Fibroblast of lung (primary cell): Measurements from ENCODE around the gene CHD9. TPM values are rescaled to one million over a fixed set of nuclear protein-coding genes. Genes with fewer than 3 reads are reported as not detected.
"Not testable (repeated sequence)": the region's sequence is repeated elsewhere in the genome, so short reads cannot be mapped to it uniquely, and the experiment has no call there.

Experiments
- DNase-seq, 2 donors: peaks; one replicate each; pipeline versions ENCODE4 v3.0.0 to v3.0.0-alpha.2; 2010; ENCODE audit warnings: low read depth in 2 of 2
- H2AFZ ChIP-seq: 2 replicates; pipeline ENCODE4 v1.5.1; 2012; ENCODE audit warnings: low read length, control low read depth, inconsistent platforms
- H3K27ac ChIP-seq: 2 replicates; pipeline ENCODE4 v1.5.1; 2011; ENCODE audit warnings: low read length, control low read depth; ENCODE audit not compliant: insufficient read depth
- H3K27me3 ChIP-seq: 2 replicates; pipeline ENCODE4 v1.5.1; 2011; ENCODE audit warnings: mild to moderate bottlenecking, low read length; ENCODE audit not compliant: control insufficient read depth, insufficient read depth
- H3K36me3 ChIP-seq: 2 replicates; pipeline ENCODE4 v1.5.1; 2011; ENCODE audit warnings: low read length; ENCODE audit not compliant: control insufficient read depth, insufficient read depth
- H3K4me1 ChIP-seq: 2 replicates; pipeline ENCODE4 v1.5.1; 2011; ENCODE audit warnings: low read length; ENCODE audit not compliant: control insufficient read depth, insufficient read depth; ENCODE audit errors: extremely low read depth
- H3K4me2 ChIP-seq: 2 replicates; pipeline ENCODE4 v1.5.1; 2011; ENCODE audit warnings: low read length, control low read depth; ENCODE audit not compliant: insufficient read depth; ENCODE audit errors: extremely low read depth
- H3K4me3 ChIP-seq, 4 experiments: fragments of 200-600 bp in 1 of 4; sonication (generic) in 1 of 4; replicated peaks in 1 of 4; 2 replicates each; pipeline ENCODE4 v1.5.1; 2011 to 2016; ENCODE audit warnings: low read length in 4 of 4, low read depth in 3 of 4, mild to moderate bottlenecking in 3 of 4, control low read depth in 2 of 4, inconsistent platforms in 1 of 4, mixed read lengths in 1 of 4; ENCODE audit not compliant: insufficient read depth in 1 of 4; ENCODE audit errors: control extremely low read depth in 1 of 4
- H3K79me2 ChIP-seq: 2 replicates; pipeline ENCODE4 v1.5.1; 2012; ENCODE audit warnings: mild to moderate bottlenecking, low read length, inconsistent platforms; ENCODE audit not compliant: control insufficient read depth, insufficient read depth
- H3K9ac ChIP-seq: 2 replicates; pipeline ENCODE4 v1.5.1; 2011; ENCODE audit warnings: mild to moderate bottlenecking, low read length, control low read depth; ENCODE audit not compliant: insufficient read depth
- H3K9me3 ChIP-seq: 2 replicates; pipeline ENCODE4 v1.5.1; 2012; ENCODE audit warnings: low read depth, low read length; ENCODE audit not compliant: control insufficient read depth, insufficient read depth
- H4K20me1 ChIP-seq: 2 replicates; pipeline ENCODE4 v1.5.1; 2011; ENCODE audit warnings: low read length; ENCODE audit not compliant: control insufficient read depth, insufficient read depth; ENCODE audit errors: extremely low read depth
- EZH2 ChIP-seq: IDR thresholded peaks from 2 replicates; pipeline ENCODE4 v1.5.1; 2012; ENCODE audit warnings: low read length, control low read depth, mild to moderate bottlenecking; ENCODE audit errors: missing control alignments
- polyA plus RNA-seq, 2 donors: library from polyadenylated mRNA; depleted of rRNA in 1 of 2; stranded (reverse) in 1 of 2; unstranded in 1 of 2; fragments of >200 nt; gene quantifications; 2 replicates each; pipeline ENCODE4 v1.2.1, GENCODE V29; 2011 to 2012; ENCODE audit warnings: missing spikeins in 1 of 2
- total RNA-seq: library from RNA; depleted of rRNA; stranded (reverse); fragments of >200 nt; gene quantifications from 2 replicates; pipeline ENCODE4 v1.2.1, GENCODE V29; 2014
- TF ChIP-seq, protein P1 (sequence below), 2 donors: IDR thresholded peaks in 1 of 2; conservative IDR thresholded peaks in 1 of 2; 1 replicate in 1 of 2; 2 replicates in 1 of 2; pipeline ENCODE4 v1.5.1; 2011 to 2012; ENCODE audit warnings: low read length in 2 of 2, control low read depth in 1 of 2, inconsistent platforms in 1 of 2, low read depth in 1 of 2, mild to moderate bottlenecking in 1 of 2

Gene CHD9
- total and polyA plus RNA-seq, 2 donors (not counting 1 experiment from before 2014, with no cell fraction given), result 32.9 to 60.9 TPM

GRCh38 chr16:53266156-53266555, 211.4 kb downstream of the CHD9 start:
- Histone ChIP-seq H2AFZ (no peak overlapping the region), H3K9me3 (no peaks in the 10 kb centered on the region), H3K36me3 (peaks cover 8% of the 10 kb centered on the region), H3K4me1 (no peaks in the 10 kb centered on the region), H4K20me1 (no peaks in the 10 kb centered on the region), H3K79me2 (no peaks in the 10 kb centered on the region), H3K4me3 (no peak overlapping the region), H3K27ac (no peak overlapping the region), H3K4me2 (no peak overlapping the region), H3K27me3 (no peaks in the 10 kb centered on the region), H3K9ac (no peak overlapping the region)
- TF ChIP-seq, protein P1, sequence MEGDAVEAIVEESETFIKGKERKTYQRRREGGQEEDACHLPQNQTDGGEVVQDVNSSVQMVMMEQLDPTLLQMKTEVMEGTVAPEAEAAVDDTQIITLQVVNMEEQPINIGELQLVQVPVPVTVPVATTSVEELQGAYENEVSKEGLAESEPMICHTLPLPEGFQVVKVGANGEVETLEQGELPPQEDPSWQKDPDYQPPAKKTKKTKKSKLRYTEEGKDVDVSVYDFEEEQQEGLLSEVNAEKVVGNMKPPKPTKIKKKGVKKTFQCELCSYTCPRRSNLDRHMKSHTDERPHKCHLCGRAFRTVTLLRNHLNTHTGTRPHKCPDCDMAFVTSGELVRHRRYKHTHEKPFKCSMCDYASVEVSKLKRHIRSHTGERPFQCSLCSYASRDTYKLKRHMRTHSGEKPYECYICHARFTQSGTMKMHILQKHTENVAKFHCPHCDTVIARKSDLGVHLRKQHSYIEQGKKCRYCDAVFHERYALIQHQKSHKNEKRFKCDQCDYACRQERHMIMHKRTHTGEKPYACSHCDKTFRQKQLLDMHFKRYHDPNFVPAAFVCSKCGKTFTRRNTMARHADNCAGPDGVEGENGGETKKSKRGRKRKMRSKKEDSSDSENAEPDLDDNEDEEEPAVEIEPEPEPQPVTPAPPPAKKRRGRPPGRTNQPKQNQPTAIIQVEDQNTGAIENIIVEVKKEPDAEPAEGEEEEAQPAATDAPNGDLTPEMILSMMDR (conservative IDR thresholded peaks at IDR 0.05 in 1 of 2, IDR thresholded peaks at IDR 0.05 in 1 of 2; ENCODE audit: low read depth in 1 of 2, low read length in 2 of 2), result no peak
- no peak for TF ChIP-seq EZH2
- peak in 1 of 2 donors; percentile 3 for DNase-seq

DNA sequence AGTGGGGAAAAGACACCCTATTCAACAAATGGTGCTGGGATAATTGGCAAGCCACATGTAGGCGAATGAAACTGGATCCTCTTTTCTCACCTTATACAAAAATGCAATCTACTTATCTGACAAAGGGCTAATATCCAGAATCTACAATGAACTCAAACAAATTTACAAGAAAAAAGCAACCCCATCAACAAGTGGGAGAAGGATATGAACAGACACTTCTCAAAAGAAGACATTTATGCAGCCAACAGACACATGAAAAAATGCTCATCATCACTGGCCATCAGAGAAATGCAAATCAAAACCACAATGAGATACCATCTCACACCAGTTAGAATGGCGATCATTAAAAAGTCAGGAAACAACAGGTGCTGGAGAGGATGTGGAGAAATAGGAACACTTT, 223.7 kb downstream of the CHD9 start:
- H3K36me3 ChIP-seq, result not testable (repeated sequence)

DNA sequence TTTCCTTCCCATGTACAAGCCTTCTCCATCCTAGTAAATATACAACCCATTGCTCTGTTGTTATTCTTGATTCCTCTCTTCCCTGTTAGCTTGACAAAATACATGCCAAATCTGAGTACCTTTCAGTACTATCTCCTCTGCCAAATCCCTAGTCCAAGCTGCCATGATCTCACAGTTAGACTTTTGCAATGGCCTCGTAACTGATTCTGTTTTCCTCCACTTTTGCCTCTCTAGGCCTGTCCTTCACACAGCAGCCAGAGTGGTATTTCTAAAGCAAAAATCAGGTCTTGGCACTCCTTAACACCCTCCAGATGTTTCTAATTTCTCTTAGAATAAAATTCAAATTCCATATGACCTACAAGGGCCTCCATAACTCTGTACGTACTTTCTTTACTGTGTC, 226.5 kb downstream of the CHD9 start:
- Histone ChIP-seq H3K79me2 (no peaks in the 10 kb centered on the region), H3K9ac (no peak overlapping the region), H3K27ac (no peak overlapping the region), H3K36me3 (no peaks in the 10 kb centered on the region), H3K4me2 (no peak overlapping the region), H3K27me3 (no peaks in the 10 kb centered on the region), H2AFZ (no peak overlapping the region), H4K20me1 (no peaks in the 10 kb centered on the region), H3K9me3 (no peaks in the 10 kb centered on the region), H3K4me1 (no peaks in the 10 kb centered on the region), H3K4me3 (no peak overlapping the region)
- peak in 1 of 2 donors; percentile 12 for DNase-seq
- TF ChIP-seq, protein P1 (conservative IDR thresholded peaks at IDR 0.05 in 1 of 2, IDR thresholded peaks at IDR 0.05 in 1 of 2; ENCODE audit: low read depth in 1 of 2, low read length in 2 of 2), result no peak
- TF ChIP-seq EZH2, result no peak

More for the DNA sequence above, 223.7 kb downstream of the CHD9 start:
- not testable (repeated sequence) for H3K9ac ChIP-seq, H4K20me1 ChIP-seq, H3K4me3 ChIP-seq, H2AFZ ChIP-seq, H3K4me2 ChIP-seq, H3K4me1 ChIP-seq, H3K79me2 ChIP-seq, H3K27me3 ChIP-seq, H3K27ac ChIP-seq, H3K9me3 ChIP-seq, DNase-seq
